HEK293 (cell line): ENCODE results near the gene RGS19.

Experiments used
- CTCF ChIA-PET: fragments of 350-600 bp; formaldehyde crosslinking; extraction: SDS; loops from one replicate; lab custom pipeline; 2021; ENCODE audit warnings: antibody characterized with exemption; lab: Yijun Ruan, JAX
- POLR2A ChIA-PET: fragments of 300-600 bp; formaldehyde crosslinking; extraction: SDS; loops from one replicate; lab custom pipeline; 2020; ENCODE audit warnings: antibody characterized with exemption, inconsistent platforms; lab: Yijun Ruan, JAX
- H3K27ac ChIP-seq: fragments of 200-500 bp; sonication (Bioruptor generic); 2 replicates; pipeline ENCODE4 v1.5.1; 2014; ENCODE audit warnings: low read depth, low read length, control low read depth, inconsistent platforms; ENCODE audit errors: extremely low read depth
- H3K36me3 ChIP-seq, 2 experiments: fragments of 200-500 bp in 1 of 2; sonication (Bioruptor generic) in 1 of 2; 1 replicate in 1 of 2; 2 replicates in 1 of 2; pipeline ENCODE4 v1.5.1; 2014 to 2017; ENCODE audit warnings: inconsistent platforms in 2 of 2, low read length in 2 of 2; ENCODE audit not compliant: control insufficient read depth in 2 of 2, insufficient read depth in 1 of 2
- H3K4me1 ChIP-seq: fragments of 200-500 bp; sonication (Bioruptor generic); 2 replicates; pipeline ENCODE4 v1.5.1; 2014; ENCODE audit warnings: mild to moderate bottlenecking, low read length, inconsistent platforms; ENCODE audit not compliant: control insufficient read depth, insufficient read depth
- H3K4me3 ChIP-seq: 2 replicates; pipeline ENCODE4 v1.5.1; 2011; ENCODE audit warnings: low read depth, mild to moderate bottlenecking, control low read depth, low read length, moderate library complexity
- H3K9me3 ChIP-seq: fragments of 200-500 bp; sonication (Bioruptor generic); 2 replicates; pipeline ENCODE4 v1.5.1; 2014; ENCODE audit warnings: low read depth, low read length, inconsistent platforms; ENCODE audit not compliant: control insufficient read depth, insufficient read depth
- EGR2 ChIP-seq: fragments of 450-650 bp; formaldehyde crosslinking; IDR thresholded peaks from 2 replicates; pipeline ENCODE4 v1.5.1; 2016; ENCODE audit warnings: low read depth, missing biosample characterization, missing genetic modification characterization
- GLIS1 ChIP-seq: fragments of 450-650 bp; formaldehyde crosslinking; IDR thresholded peaks from 2 replicates; pipeline ENCODE4 v1.5.1; 2016; ENCODE audit warnings: missing biosample characterization, missing genetic modification characterization
- IKZF3 ChIP-seq: fragments of 450-650 bp; IDR thresholded peaks from 2 replicates; pipeline ENCODE4 v1.5.0; 2018; ENCODE audit warnings: missing biosample characterization, mild to moderate bottlenecking, missing genetic modification characterization, moderate library complexity
- KLF1 ChIP-seq: fragments of 450-650 bp; formaldehyde crosslinking; IDR thresholded peaks from 2 replicates; pipeline ENCODE4 v1.5.1; 2016; ENCODE audit warnings: missing biosample characterization, missing genetic modification characterization
- PATZ1 ChIP-seq: fragments of 450-650 bp; formaldehyde crosslinking; IDR thresholded peaks from 2 replicates; pipeline ENCODE4 v1.5.1; 2016; ENCODE audit warnings: missing biosample characterization, missing genetic modification characterization
- PRDM10 ChIP-seq: fragments of 450-650 bp; formaldehyde crosslinking; IDR thresholded peaks from 2 replicates; pipeline ENCODE4 v1.5.1; 2016; ENCODE audit warnings: missing biosample characterization, missing genetic modification characterization
- SCRT1 ChIP-seq: fragments of 450-650 bp; formaldehyde crosslinking; IDR thresholded peaks from 2 replicates; pipeline ENCODE4 v1.5.1; 2016; ENCODE audit warnings: missing biosample characterization, missing genetic modification characterization, borderline replicate concordance
- SCRT2 ChIP-seq: fragments of 450-650 bp; formaldehyde crosslinking; IDR thresholded peaks from 2 replicates; pipeline ENCODE4 v1.5.1; 2016; ENCODE audit warnings: missing biosample characterization, missing genetic modification characterization
- ZEB2 ChIP-seq: fragments of 450-650 bp; formaldehyde crosslinking; IDR thresholded peaks from 2 replicates; pipeline ENCODE4 v1.5.1; 2016; ENCODE audit warnings: missing biosample characterization, missing genetic modification characterization
- ZNF132 ChIP-seq: fragments of 450-650 bp; formaldehyde crosslinking; IDR thresholded peaks from 2 replicates; pipeline ENCODE4 v1.5.1; 2017; ENCODE audit warnings: missing biosample characterization, missing genetic modification characterization, borderline replicate concordance
- ZNF133 ChIP-seq: fragments of 450-650 bp; formaldehyde crosslinking; IDR thresholded peaks from 2 replicates; pipeline ENCODE4 v1.5.1; 2016; ENCODE audit warnings: missing biosample characterization, missing genetic modification characterization
- ZNF169 ChIP-seq: fragments of 450-650 bp; formaldehyde crosslinking; IDR thresholded peaks from 2 replicates; pipeline ENCODE4 v1.5.1; 2016; ENCODE audit warnings: missing biosample characterization, missing genetic modification characterization
- ZNF248 ChIP-seq: fragments of 450-650 bp; formaldehyde crosslinking; IDR thresholded peaks from 2 replicates; pipeline ENCODE4 v1.5.1; 2017; ENCODE audit warnings: missing biosample characterization, missing genetic modification characterization
- ZNF266 ChIP-seq: fragments of 450-650 bp; formaldehyde crosslinking; IDR thresholded peaks from 2 replicates; pipeline ENCODE4 v1.5.1; 2016; ENCODE audit warnings: missing biosample characterization, missing genetic modification characterization, low read depth
- ZNF629 ChIP-seq: fragments of 450-650 bp; formaldehyde crosslinking; IDR thresholded peaks from 2 replicates; pipeline ENCODE4 v1.5.1; 2017; ENCODE audit warnings: missing biosample characterization, missing genetic modification characterization
- ZSCAN23 ChIP-seq: fragments of 450-650 bp; formaldehyde crosslinking; IDR thresholded peaks from 2 replicates; pipeline ENCODE4 v1.5.1; 2016; ENCODE audit warnings: missing biosample characterization, missing genetic modification characterization
- ZXDB ChIP-seq: fragments of 450-650 bp; formaldehyde crosslinking; IDR thresholded peaks from 2 replicates; pipeline ENCODE4 v1.5.1; 2016; ENCODE audit warnings: missing biosample characterization, missing genetic modification characterization

RGS19 gene

GRCh38 chr20:64041040-64041780, 38.1 kb downstream of the RGS19 start:
- Histone ChIP-seq H3K4me3 (no peak overlapping the region), H3K4me1 (no peaks in the 10 kb centered on the region), H3K36me3 (no peaks in the 10 kb centered on the region), H3K27ac (no peak overlapping the region), H3K9me3 (no peaks in the 10 kb centered on the region)
- CTCF ChIA-PET = interaction anchor here (0.7 to 4.4 kb wide), 2 partner anchors 17 to 48 kb away, joined by 3 to 39 read pairs; no protein-coding TSS in a partner anchor
- TF ChIP-seq SCRT2 (tag by site-specific recombination) = peak; percentile 73
- peak; percentile 44; the same call in 1 of the 2 replicates for TF ChIP-seq KLF1 (tag by site-specific recombination)
- TF ChIP-seq ZNF169 (tag by site-specific recombination) = no peak
- POLR2A ChIA-PET = no interaction called here

GRCh38 chr20:64040231-64041039, 38.9 kb downstream of the RGS19 start:
- Histone ChIP-seq H3K9me3 (no peaks in the 10 kb centered on the region), H3K4me3 (no peak overlapping the region), H3K27ac (no peak overlapping the region), H3K4me1 (peaks cover 7% of the 10 kb centered on the region; the same call in 1 of the 2 replicates), H3K36me3 (no peaks in the 10 kb centered on the region)
- TF ChIP-seq IKZF3 (no peak), ZNF266 (tag by site-specific recombination) (no peak), EGR2 (no peak), ZNF132 (tag by site-specific recombination) (no peak), ZSCAN23 (tag by site-specific recombination) (no peak), ZXDB (tag by site-specific recombination) (no peak), ZNF629 (tag by site-specific recombination) (no peak)
- POLR2A ChIA-PET = interaction anchor here (1.0 to 2.9 kb wide), 2 partner anchors 10 to 22 kb away, joined by 3 to 11 read pairs; partner anchors contain the start of gene TCEA2
- CTCF ChIA-PET = interaction anchor here (0.6 to 4.4 kb wide), 13 partner anchors 9 to 169 kb away, joined by 3 to 39 read pairs (median 7); partner anchors contain the start of genes PRPF6, SAMD10, SOX18 and TCEA2

GRCh38 chr20:64039293-64040160, 39.8 kb downstream of the RGS19 start:
- peaks cover 7% of the 10 kb centered on the region; the same call in 1 of the 2 replicates for H3K4me1 ChIP-seq
- H3K27ac ChIP-seq = no peak overlapping the region
- POLR2A ChIA-PET = interaction anchor here (0.5 to 2.9 kb wide), 11 partner anchors 9 to 83 kb away, joined by 3 to 11 read pairs (median 4); partner anchors contain the start of genes PRPF6, TCEA2 and UCKL1
- CTCF ChIA-PET = interaction anchor here (0.6 to 4.4 kb wide), 23 partner anchors 9 to 168 kb away, joined by 3 to 39 read pairs (median 5); partner anchors contain the start of genes PRPF6, SAMD10, SOX18 and TCEA2
- H3K9me3 ChIP-seq = no peaks in the 10 kb centered on the region
- TF ChIP-seq ZNF133 = no peak
- TF ChIP-seq PRDM10 (tag by site-specific recombination) = peak; percentile 57
- TF ChIP-seq ZEB2 (tag by site-specific recombination) = 0 out of 2 replicates have a peak, but pooled peaks have one; percentile 7
- 0 out of 2 replicates have a peak, but pooled peaks have one; percentile 24 for TF ChIP-seq PATZ1 (tag by site-specific recombination)
- TF ChIP-seq ZNF248 (tag by site-specific recombination) = no peak
- peak; percentile 85 for TF ChIP-seq GLIS1 (tag by site-specific recombination)
- TF ChIP-seq SCRT2 (tag by site-specific recombination) = peak; percentile 93
- TF ChIP-seq SCRT1 (tag by site-specific recombination) = peak; percentile 77
- peak overlapping the region; percentile 46; the same call in 1 of the 2 replicates for H3K4me3 ChIP-seq
- peaks cover 0 to 6% of the 10 kb centered on the region in 2 experiments; a peak in 1 of 3 replicates for H3K36me3 ChIP-seq
